HL-60 (cell line): ENCODE measurements around the gene FAM120A.
"Not testable (repeated sequence)": the region's sequence is repeated elsewhere in the genome, so short reads cannot be mapped to it uniquely, and the experiment has no call there.

Source experiments
- DNase-seq, 2 experiments: peaks; one replicate each; pipeline ENCODE4 v3.0.0-alpha.2; 2010 to 2020; ENCODE audit warnings: low read depth in 1 of 2, low spot score in 1 of 2
- H3K27ac ChIP-seq: fragments of 250-450 bp; sonication (Bioruptor Pico); replicated peaks from 2 replicates; pipeline ENCODE4 v1.5.1; 2020; ENCODE audit warnings: mild to moderate bottlenecking, moderate library complexity
- H3K27me3 ChIP-seq: fragments of 250-450 bp; sonication (Bioruptor Pico); 2 replicates; pipeline ENCODE4 v1.5.1; 2021; ENCODE audit warnings: mild to moderate bottlenecking, moderate library complexity; ENCODE audit not compliant: insufficient read depth, poor library complexity, severe bottlenecking
- H3K4me3 ChIP-seq: replicated peaks from 2 replicates; pipeline ENCODE4 v1.5.1; 2011; ENCODE audit warnings: mild to moderate bottlenecking, control low read depth, low read length; ENCODE audit not compliant: insufficient read depth
- GABPA ChIP-seq: IDR thresholded peaks from 2 replicates; pipeline ENCODE4 v1.6.1; 2012; ENCODE audit warnings: low read depth
- POLR2AphosphoS5 ChIP-seq: IDR thresholded peaks from 2 replicates; pipeline ENCODE4 v1.6.1; 2012; ENCODE audit warnings: low read depth
- SPI1 ChIP-seq: IDR thresholded peaks from 2 replicates; pipeline ENCODE4 v1.6.1; 2012; ENCODE audit warnings: low read depth, mild to moderate bottlenecking, borderline replicate concordance
- TF ChIP-seq, protein P1 (sequence below): IDR thresholded peaks from 2 replicates; pipeline ENCODE4 v1.6.1; 2012; ENCODE audit warnings: low read depth; ENCODE audit not compliant: insufficient replicate concordance
- TF ChIP-seq, protein P2 (sequence below): IDR thresholded peaks from one replicate; pipeline ENCODE4 v1.5.1; 2011; ENCODE audit warnings: low read length, control low read depth, inconsistent platforms; ENCODE audit not compliant: insufficient read depth

FAM120A gene

DNA sequence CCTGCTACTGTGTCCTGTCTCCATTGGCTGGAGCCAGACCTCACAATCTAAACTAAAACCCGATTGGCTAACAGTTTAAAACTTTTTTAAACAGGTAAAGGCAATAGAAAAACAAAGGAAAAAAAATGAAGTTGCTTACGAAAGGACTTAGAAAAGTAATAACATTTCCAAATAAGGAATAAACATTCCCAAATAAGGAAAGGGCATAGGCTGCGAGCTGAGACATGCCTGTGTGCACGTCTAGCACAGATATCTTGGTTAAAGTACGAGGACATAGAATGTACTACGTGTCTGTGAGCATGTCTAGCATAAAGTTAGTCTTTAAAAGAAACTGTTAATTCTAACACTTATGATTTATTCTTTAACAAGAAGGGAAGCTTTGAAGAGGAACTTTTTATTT is 15.3 kb upstream of the FAM120A start:
- H3K27ac ChIP-seq, result no peak overlapping the region
- H3K4me3 ChIP-seq, result no peak overlapping the region
- TF ChIP-seq, protein P1, sequence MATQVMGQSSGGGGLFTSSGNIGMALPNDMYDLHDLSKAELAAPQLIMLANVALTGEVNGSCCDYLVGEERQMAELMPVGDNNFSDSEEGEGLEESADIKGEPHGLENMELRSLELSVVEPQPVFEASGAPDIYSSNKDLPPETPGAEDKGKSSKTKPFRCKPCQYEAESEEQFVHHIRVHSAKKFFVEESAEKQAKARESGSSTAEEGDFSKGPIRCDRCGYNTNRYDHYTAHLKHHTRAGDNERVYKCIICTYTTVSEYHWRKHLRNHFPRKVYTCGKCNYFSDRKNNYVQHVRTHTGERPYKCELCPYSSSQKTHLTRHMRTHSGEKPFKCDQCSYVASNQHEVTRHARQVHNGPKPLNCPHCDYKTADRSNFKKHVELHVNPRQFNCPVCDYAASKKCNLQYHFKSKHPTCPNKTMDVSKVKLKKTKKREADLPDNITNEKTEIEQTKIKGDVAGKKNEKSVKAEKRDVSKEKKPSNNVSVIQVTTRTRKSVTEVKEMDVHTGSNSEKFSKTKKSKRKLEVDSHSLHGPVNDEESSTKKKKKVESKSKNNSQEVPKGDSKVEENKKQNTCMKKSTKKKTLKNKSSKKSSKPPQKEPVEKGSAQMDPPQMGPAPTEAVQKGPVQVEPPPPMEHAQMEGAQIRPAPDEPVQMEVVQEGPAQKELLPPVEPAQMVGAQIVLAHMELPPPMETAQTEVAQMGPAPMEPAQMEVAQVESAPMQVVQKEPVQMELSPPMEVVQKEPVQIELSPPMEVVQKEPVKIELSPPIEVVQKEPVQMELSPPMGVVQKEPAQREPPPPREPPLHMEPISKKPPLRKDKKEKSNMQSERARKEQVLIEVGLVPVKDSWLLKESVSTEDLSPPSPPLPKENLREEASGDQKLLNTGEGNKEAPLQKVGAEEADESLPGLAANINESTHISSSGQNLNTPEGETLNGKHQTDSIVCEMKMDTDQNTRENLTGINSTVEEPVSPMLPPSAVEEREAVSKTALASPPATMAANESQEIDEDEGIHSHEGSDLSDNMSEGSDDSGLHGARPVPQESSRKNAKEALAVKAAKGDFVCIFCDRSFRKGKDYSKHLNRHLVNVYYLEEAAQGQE, result no peak
- TF ChIP-seq SPI1 (no peak), POLR2AphosphoS5 (no peak)
- TF ChIP-seq, protein P2, sequence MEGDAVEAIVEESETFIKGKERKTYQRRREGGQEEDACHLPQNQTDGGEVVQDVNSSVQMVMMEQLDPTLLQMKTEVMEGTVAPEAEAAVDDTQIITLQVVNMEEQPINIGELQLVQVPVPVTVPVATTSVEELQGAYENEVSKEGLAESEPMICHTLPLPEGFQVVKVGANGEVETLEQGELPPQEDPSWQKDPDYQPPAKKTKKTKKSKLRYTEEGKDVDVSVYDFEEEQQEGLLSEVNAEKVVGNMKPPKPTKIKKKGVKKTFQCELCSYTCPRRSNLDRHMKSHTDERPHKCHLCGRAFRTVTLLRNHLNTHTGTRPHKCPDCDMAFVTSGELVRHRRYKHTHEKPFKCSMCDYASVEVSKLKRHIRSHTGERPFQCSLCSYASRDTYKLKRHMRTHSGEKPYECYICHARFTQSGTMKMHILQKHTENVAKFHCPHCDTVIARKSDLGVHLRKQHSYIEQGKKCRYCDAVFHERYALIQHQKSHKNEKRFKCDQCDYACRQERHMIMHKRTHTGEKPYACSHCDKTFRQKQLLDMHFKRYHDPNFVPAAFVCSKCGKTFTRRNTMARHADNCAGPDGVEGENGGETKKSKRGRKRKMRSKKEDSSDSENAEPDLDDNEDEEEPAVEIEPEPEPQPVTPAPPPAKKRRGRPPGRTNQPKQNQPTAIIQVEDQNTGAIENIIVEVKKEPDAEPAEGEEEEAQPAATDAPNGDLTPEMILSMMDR, result no peak
- no peak for DNase-seq
- H3K27me3 ChIP-seq, result no peaks in the 10 kb centered on the region

DNA sequence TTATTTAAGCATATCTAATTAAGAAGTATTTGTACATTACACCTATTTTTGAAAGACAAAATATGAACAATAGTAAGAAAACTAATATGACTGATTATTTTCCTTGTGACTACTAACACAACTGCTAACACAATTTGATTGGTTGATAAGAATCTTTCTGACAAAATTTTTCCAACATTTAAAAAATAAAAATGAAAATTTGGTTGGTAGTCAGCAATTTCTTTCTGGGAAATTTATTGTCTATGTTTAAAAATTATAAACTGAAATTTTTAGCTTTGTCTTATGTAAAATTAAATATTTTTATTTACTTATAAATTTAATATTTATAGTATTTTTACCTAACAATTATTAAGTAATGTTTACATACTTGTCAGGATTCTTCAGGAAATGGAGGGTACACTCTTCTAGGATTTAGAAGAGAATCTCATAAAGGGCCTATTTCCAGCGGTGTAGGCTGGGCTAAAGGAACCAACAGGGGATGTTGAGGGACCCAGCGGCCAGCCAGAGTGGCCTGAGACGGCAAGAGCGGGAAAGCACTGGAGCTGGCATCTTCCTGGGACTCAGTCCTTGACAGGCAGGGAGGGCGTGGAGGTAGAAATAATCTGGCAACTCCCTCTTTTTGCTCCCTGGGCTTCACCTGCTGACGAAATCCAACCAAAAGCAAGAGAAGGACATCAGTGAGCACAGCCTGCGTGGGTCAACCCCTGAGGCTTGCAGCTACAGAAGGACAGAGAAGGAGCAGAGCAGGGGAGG is 14.7 kb upstream of the FAM120A start:
- no peak for DNase-seq
- no peak overlapping the region for H3K4me3 ChIP-seq
- TF ChIP-seq, protein P1, result no peak
- TF ChIP-seq, protein P2, result no peak
- TF ChIP-seq GABPA, result no peak
- no peak for TF ChIP-seq SPI1
- TF ChIP-seq POLR2AphosphoS5, result no peak

DNA sequence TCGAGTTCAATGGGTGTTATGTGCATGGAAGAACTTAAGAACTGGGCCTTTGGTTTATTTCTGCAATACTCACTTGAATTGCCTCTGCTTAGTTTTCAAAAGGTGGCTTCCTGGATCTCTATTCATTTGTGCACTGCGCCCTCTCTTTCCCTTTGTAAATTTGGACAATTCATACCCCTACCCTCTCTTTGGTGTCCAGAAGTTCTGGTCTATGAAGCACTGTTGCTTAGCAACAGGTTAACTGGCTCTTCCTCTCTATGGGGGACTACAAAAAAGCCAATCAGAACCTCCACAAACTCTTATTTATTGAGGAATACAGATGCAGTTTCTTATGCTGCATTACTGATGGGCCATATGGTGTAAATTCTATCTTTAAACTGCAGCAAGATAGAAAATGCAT is 13.5 kb upstream of the FAM120A start:
- no peak overlapping the region for H3K27ac ChIP-seq
- H3K4me3 ChIP-seq, result no peak overlapping the region
- no peak for DNase-seq
- TF ChIP-seq SPI1, result no peak
- TF ChIP-seq, protein P2, result no peak
- no peak for TF ChIP-seq POLR2AphosphoS5
- TF ChIP-seq, protein P1, result no peak
- TF ChIP-seq GABPA, result no peak
- no peaks in the 10 kb centered on the region for H3K27me3 ChIP-seq

More for the DNA sequence above, 14.7 kb upstream of the FAM120A start:
- no peak overlapping the region for H3K27ac ChIP-seq
- H3K27me3 ChIP-seq, result no peaks in the 10 kb centered on the region

DNA sequence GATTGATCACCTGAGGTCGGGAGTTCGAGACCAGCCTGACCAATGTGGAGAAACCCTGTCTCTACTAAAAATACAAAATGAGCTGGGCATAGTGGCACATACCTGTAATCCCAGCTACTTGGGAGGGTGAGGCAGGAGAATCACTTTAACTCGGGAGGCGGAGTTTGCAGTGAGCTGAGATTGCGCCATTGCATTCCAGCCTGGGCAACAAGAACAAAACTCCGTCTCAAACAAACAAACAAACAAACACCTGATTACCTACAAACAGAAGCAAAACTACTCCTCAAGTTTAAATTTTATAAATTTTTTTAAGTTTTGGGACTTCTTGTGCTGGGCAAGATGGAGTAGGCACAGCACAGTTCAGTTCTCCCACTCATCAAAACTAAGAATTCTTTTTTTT is 12.2 kb upstream of the FAM120A start:
- not testable (repeated sequence) for H3K4me3 ChIP-seq, H3K27ac ChIP-seq, DNase-seq, H3K27me3 ChIP-seq
